ENCODE measurements around the gene ARSD. TPM values are rescaled to one million over a fixed set of nuclear protein-coding genes. Genes with fewer than 3 reads are reported as not detected.

The ARSD gene
- total RNA-seq, 1 donor from 2014 or later, result 38.7 TPM

DNA sequence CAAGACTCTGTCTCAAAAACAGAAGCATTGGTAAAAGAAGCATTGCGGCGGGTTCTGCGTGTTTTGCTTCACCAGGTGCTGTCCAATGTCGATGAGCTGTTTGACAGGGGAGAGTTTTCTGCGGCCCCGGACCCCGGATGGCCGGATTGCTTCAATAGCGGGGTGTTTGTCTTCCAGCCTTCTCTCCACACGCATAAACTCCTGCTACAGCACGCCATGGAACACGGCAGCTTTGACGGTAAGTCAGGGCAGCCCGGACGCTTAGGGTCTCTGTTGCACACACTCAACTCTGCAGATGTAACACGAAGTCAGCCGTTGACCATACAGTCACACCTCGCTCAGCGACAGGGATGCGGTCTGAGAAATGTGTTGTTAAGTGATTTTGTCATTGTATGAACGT, 74.2 kb downstream of the ARSD start:
- TF ChIP-seq, protein P1, sequence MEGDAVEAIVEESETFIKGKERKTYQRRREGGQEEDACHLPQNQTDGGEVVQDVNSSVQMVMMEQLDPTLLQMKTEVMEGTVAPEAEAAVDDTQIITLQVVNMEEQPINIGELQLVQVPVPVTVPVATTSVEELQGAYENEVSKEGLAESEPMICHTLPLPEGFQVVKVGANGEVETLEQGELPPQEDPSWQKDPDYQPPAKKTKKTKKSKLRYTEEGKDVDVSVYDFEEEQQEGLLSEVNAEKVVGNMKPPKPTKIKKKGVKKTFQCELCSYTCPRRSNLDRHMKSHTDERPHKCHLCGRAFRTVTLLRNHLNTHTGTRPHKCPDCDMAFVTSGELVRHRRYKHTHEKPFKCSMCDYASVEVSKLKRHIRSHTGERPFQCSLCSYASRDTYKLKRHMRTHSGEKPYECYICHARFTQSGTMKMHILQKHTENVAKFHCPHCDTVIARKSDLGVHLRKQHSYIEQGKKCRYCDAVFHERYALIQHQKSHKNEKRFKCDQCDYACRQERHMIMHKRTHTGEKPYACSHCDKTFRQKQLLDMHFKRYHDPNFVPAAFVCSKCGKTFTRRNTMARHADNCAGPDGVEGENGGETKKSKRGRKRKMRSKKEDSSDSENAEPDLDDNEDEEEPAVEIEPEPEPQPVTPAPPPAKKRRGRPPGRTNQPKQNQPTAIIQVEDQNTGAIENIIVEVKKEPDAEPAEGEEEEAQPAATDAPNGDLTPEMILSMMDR (conservative IDR thresholded peaks at IDR 0.05), result no peak
- Mint-ChIP-seq H3K9me3 (no peaks in the 10 kb centered on the region), H3K4me3 (no peak overlapping the region), H3K27ac (no peak overlapping the region), H3K36me3 (peaks cover 15% of the 10 kb centered on the region), H3K4me1 (ENCODE audit: unreplicated experiment) (no peaks in the 10 kb centered on the region), H3K27me3 (no peaks in the 10 kb centered on the region)
- no peak for DNase-seq (ENCODE audit: extremely low spot score, unreplicated experiment)

Other genes with a start within 250 kb of the ARSD start
- gene CD99, start 238.0 kb downstream of the ARSD start, total RNA-seq (ENCODE audit: low replicate concordance), result 292 and 372 TPM in 2 replicates
- gene XG, start 177.3 kb downstream of the ARSD start, total RNA-seq (ENCODE audit: low replicate concordance), result 0.55 and 0.63 TPM in 2 replicates
- 19.7 and 49.2 TPM in 2 replicates for gene GYG2, start 100.4 kb downstream of the ARSD start, total RNA-seq (ENCODE audit: low replicate concordance)
- 0.24 TPM in 1 of 2 replicates, not detected in the other for gene ARSH, start 77.2 kb upstream of the ARSD start, total RNA-seq (ENCODE audit: low replicate concordance)
- gene ARSF, start 112.1 kb upstream of the ARSD start, total RNA-seq (ENCODE audit: low replicate concordance), result not detected in 2 replicates

Data from type B pancreatic cell (in vitro differentiated cells).